Measurements from ENCODE around the gene PLTP. TPM values are rescaled to one million over a fixed set of nuclear protein-coding genes. Genes with fewer than 3 reads are reported as not detected.
"Not testable (repeated sequence)": the region's sequence is repeated elsewhere in the genome, so short reads cannot be mapped to it uniquely, and the experiment has no call there.

Gene PLTP
- total RNA-seq, 1 experiment from 2014 or later: 4.7 TPM

- TF ChIP-seq CTCF (IDR thresholded peaks at IDR 0.05 in 2 of 3, conservative IDR thresholded peaks at IDR 0.05 in 1 of 3; ENCODE audit: borderline replicate concordance in 1 of 3, insufficient read depth in 1 of 3, low read depth in 2 of 3, low read length in 2 of 3): no peak
- TF ChIP-seq SRF (IDR thresholded peaks at IDR 0.05; ENCODE audit: low read depth): no peak
- no peak for TF ChIP-seq ATF3 (IDR thresholded peaks at IDR 0.05)
- no peak for TF ChIP-seq ZFX (IDR thresholded peaks at IDR 0.05)
- TF ChIP-seq ZBTB33 (IDR thresholded peaks at IDR 0.05; ENCODE audit: extremely low read depth, insufficient replicate concordance, low read length): no peak
- no peak for TF ChIP-seq SP1 (IDR thresholded peaks at IDR 0.05; ENCODE audit: low read depth)
- TF ChIP-seq EZH2phosphoT487 (IDR thresholded peaks at IDR 0.05; ENCODE audit: borderline replicate concordance): no peak
- TF ChIP-seq CEBPB (IDR thresholded peaks at IDR 0.05; ENCODE audit: low read depth): no peak
Observed at GRCh38 chr20:45874576-45874975, 37.4 kb downstream of the PLTP start (continued).

- ATAC-seq; H3K9me2 ChIP-seq (ENCODE audit: insufficient read depth); CTCF ChIA-PET; H4K20me1 ChIP-seq (ENCODE audit: insufficient read depth); H2AFZ ChIP-seq (ENCODE audit: low read depth, low read length, poor library complexity, severe bottlenecking); POLR2A ChIA-PET; H3K9me3 ChIP-seq (ENCODE audit: control insufficient read depth in 1 of 2, insufficient read depth in 1 of 2, low read depth in 1 of 2, low read length in 2 of 2); H3K4me3 ChIP-seq (replicated peaks in 1 of 2; ENCODE audit: low read depth in 1 of 2, low read length in 2 of 2); H3K27me3 ChIP-seq (ENCODE audit: insufficient read depth, low read length); RAD21 ChIA-PET (ENCODE audit: low non-redundant PET in 1 of 2, low total read pairs in 2 of 2, uncharacterized antibody in 2 of 2, unreplicated experiment in 2 of 2); BruUV-seq (replicated peaks); H3K27ac ChIP-seq (ENCODE audit: low read depth, low read length); intact Hi-C loops (cut with micrococcal nuclease); H3K4me2 ChIP-seq (ENCODE audit: low read length); H3K9ac ChIP-seq (ENCODE audit: low read length); H3K79me2 ChIP-seq (ENCODE audit: insufficient read depth, low read length); DNase-seq (ENCODE audit: low read depth, low spot score); H3K36me3 ChIP-seq (ENCODE audit: control insufficient read depth in 1 of 2, insufficient read depth in 2 of 2, low read length in 2 of 2); H3K4me1 ChIP-seq (ENCODE audit: control insufficient read depth in 1 of 2, insufficient read depth in 2 of 2, low read length in 2 of 2): not testable (repeated sequence)
Observed at GRCh38 chr20:45874104-45874481, 37.9 kb downstream of the PLTP start.

All from HCT116 (cell line).